Natural killer cell (primary cell): ENCODE measurements around the gene STAT4. TPM values are rescaled to one million over a fixed set of nuclear protein-coding genes. Genes with fewer than 3 reads are reported as not detected.

ENCODE experiments used
- ATAC-seq, 3 donors: fragments of 150-1000 bp in 2 of 3; fragments of 200-7000 bp in 1 of 3; cut with Tn5 transposase; 1 replicate in 1 of 3; 2 replicates in 2 of 3; pipeline ENCODE4 v1.10.0; 2021; ENCODE audit warnings: mild to moderate bottlenecking in 2 of 3, moderate library complexity in 2 of 3
- DNase-seq, 2 donors: peaks; one replicate each; pipeline versions ENCODE4 v3.0.0 to v3.0.0-alpha.2; 2013 to 2021; ENCODE audit warnings: mixed read lengths in 1 of 2
- H3K27ac ChIP-seq: one replicate; pipeline ENCODE4 v1.5.1; 2013; ENCODE audit warnings: mild to moderate bottlenecking, low read length
- H3K27me3 ChIP-seq: one replicate; pipeline ENCODE4 v1.6.1; 2013; ENCODE audit warnings: low read length; ENCODE audit not compliant: control insufficient read depth, insufficient read depth
- H3K36me3 ChIP-seq: one replicate; pipeline ENCODE4 v1.6.1; 2013; ENCODE audit warnings: low read length; ENCODE audit not compliant: control insufficient read depth, insufficient read depth
- H3K4me1 ChIP-seq: one replicate; pipeline ENCODE4 v1.6.1; 2013; ENCODE audit warnings: low read length; ENCODE audit not compliant: control insufficient read depth, insufficient read depth
- H3K4me3 ChIP-seq: one replicate; pipeline ENCODE4 v1.5.1; 2013; ENCODE audit warnings: low read length
- H3K9me3 ChIP-seq: one replicate; pipeline ENCODE4 v1.6.1; 2013; ENCODE audit warnings: low read length; ENCODE audit not compliant: control insufficient read depth, insufficient read depth
- H3K27ac Mint-ChIP-seq, 2 donors: one replicate each; pipeline ENCODE4 v1.8.0; 2022; ENCODE audit warnings: mild to moderate bottlenecking in 2 of 2, mixed read lengths in 2 of 2, moderate library complexity in 1 of 2
- H3K27me3 Mint-ChIP-seq, 2 donors: one replicate each; pipeline ENCODE4 v1.8.0; 2022; ENCODE audit warnings: low read depth in 2 of 2, mixed read lengths in 2 of 2
- H3K36me3 Mint-ChIP-seq: one replicate; pipeline ENCODE4 v1.8.0; 2022; ENCODE audit warnings: mixed read lengths
- H3K4me1 Mint-ChIP-seq, 2 donors: one replicate each; pipeline ENCODE4 v1.8.0; 2022; ENCODE audit warnings: mixed read lengths in 2 of 2
- H3K4me3 Mint-ChIP-seq: one replicate; pipeline ENCODE4 v1.8.0; 2022; ENCODE audit warnings: mild to moderate bottlenecking, moderate library complexity, mixed read lengths
- H3K9me3 Mint-ChIP-seq, 2 donors: one replicate each; pipeline ENCODE4 v1.8.0; 2022; ENCODE audit warnings: mixed read lengths in 2 of 2
- WGBS: methylation state at CpG from one replicate; pipeline ENCODE4 v1.1.7; 2013; ENCODE audit warnings: missing lambda C conversion rate; ENCODE audit not compliant: insufficient coverage; 5-methylcytosine and 5-hydroxymethylcytosine counted together
- intact Hi-C: fragments of 100-400 bp; cut with micrococcal nuclease; formaldehyde crosslinking; loops from one replicate; pipeline ENCODE4 v1.14.2; 2022
- total RNA-seq, 4 donors: library from RNA; stranded (reverse); fragments of 120-200 nt in 1 of 4; gene quantifications; one replicate each; pipeline versions ENCODE4 v1.2.3 to v1.2.4, GENCODE V29; 2013 to 2022
- TF ChIP-seq, protein P1 (sequence below): fragments of 200-600 bp; IDR thresholded peaks from one replicate; pipeline ENCODE4 v1.8.0; 2022; ENCODE audit warnings: antibody characterized with exemption

The STAT4 gene
- total RNA-seq, 3 donors from 2014 or later (not counting 1 experiment from before 2014, with no cell fraction given), result 264 to 339 (median 304) TPM

- Histone ChIP-seq H3K27me3 (no peaks in the 10 kb centered on the region), H3K9me3 (no peaks in the 10 kb centered on the region), H3K4me3 (peak overlapping the region; percentile 73), H3K36me3 (peaks cover 18% of the 10 kb centered on the region), H3K4me1 (peaks cover 39% of the 10 kb centered on the region), H3K27ac (peak overlapping the region; percentile 97)
- Mint-ChIP-seq H3K4me3 (no peak overlapping the region), H3K27ac (no peak overlapping the region), H3K4me1 (peaks cover 5 to 11% of the 10 kb centered on the region in 2 donors), H3K27me3 (no peaks in the 10 kb centered on the region), H3K36me3 (peaks cover 6% of the 10 kb centered on the region), H3K9me3 (no peaks in the 10 kb centered on the region)
- DNase-seq (no peak), ATAC-seq (no peak)
- TF ChIP-seq, protein P1, sequence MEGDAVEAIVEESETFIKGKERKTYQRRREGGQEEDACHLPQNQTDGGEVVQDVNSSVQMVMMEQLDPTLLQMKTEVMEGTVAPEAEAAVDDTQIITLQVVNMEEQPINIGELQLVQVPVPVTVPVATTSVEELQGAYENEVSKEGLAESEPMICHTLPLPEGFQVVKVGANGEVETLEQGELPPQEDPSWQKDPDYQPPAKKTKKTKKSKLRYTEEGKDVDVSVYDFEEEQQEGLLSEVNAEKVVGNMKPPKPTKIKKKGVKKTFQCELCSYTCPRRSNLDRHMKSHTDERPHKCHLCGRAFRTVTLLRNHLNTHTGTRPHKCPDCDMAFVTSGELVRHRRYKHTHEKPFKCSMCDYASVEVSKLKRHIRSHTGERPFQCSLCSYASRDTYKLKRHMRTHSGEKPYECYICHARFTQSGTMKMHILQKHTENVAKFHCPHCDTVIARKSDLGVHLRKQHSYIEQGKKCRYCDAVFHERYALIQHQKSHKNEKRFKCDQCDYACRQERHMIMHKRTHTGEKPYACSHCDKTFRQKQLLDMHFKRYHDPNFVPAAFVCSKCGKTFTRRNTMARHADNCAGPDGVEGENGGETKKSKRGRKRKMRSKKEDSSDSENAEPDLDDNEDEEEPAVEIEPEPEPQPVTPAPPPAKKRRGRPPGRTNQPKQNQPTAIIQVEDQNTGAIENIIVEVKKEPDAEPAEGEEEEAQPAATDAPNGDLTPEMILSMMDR, result no peak
- WGBS, result under 1% methylated on average over 14 of the region's 14 CpGs
- intact Hi-C loops, result no loop called here
Measured at GRCh38 chr2:191013682-191013931, 137.2 kb downstream of the STAT4 start.

DNA sequence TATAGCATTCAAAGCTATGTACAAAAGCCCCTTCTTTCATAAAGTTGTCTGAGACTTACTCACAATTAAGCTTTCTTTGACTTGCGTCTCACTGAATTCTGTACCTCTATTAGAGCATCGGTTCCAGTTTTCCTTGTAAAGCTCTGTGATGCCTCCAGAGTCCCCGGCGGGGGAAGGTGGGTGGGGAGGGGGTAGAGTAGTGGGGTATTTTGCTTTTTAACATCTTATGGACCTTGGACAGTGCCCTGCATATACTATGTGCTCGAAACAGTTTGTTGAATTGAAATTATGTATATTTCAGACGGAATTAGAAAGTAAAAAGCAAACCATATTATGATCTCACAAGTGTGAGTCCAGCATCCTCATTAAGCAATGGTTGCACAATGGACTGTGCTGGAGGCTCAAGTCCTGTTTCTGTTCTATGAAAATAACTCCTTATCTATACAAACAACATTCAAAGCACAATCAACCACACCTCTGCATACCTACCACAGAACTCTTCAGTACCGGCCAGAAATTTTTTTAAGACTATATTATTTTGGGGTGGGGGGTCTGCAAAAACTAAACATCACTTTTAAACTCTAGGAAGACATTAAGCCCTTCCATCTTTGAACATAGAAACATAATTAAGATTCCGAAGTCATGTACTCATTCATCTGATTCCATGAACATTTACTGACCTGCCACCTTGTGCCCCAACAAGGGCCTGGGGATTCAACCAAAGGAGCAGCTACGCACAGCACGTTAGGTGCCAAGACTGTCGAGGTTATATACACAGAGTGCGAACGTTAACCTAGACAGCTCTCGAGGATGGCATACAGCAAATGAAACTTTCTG, 137.7 kb downstream of the STAT4 start:
- peaks cover 23% of the 10 kb centered on the region for H3K36me3 ChIP-seq
- peaks cover 39% of the 10 kb centered on the region for H3K4me1 ChIP-seq
- Mint-ChIP-seq H3K27ac (no peak overlapping the region), H3K4me1 (peaks cover 5 to 15% of the 10 kb centered on the region in 2 donors), H3K36me3 (peaks cover 6% of the 10 kb centered on the region), H3K9me3 (no peaks in the 10 kb centered on the region), H3K4me3 (no peak overlapping the region), H3K27me3 (no peaks in the 10 kb centered on the region)
- no peaks in the 10 kb centered on the region for H3K9me3 ChIP-seq
- peak overlapping the region; percentile 97 for H3K27ac ChIP-seq
- no peaks in the 10 kb centered on the region for H3K27me3 ChIP-seq
- no peak for DNase-seq
- peak overlapping the region; percentile 73 for H3K4me3 ChIP-seq
- WGBS, result 40% methylated on average over 13 of the region's 14 CpGs
- peak in 2 of 3 donors; percentile 2 to 7 for ATAC-seq
- intact Hi-C loops, result no loop called here
- TF ChIP-seq, protein P1, result no peak

GRCh38 chr2:191012346-191012745, 138.4 kb downstream of the STAT4 start:
- Histone ChIP-seq H3K4me1 (peaks cover 39% of the 10 kb centered on the region), H3K36me3 (peaks cover 30% of the 10 kb centered on the region), H3K4me3 (peak overlapping the region; percentile 73), H3K27me3 (no peaks in the 10 kb centered on the region), H3K27ac (no peak overlapping the region), H3K9me3 (no peaks in the 10 kb centered on the region)
- Mint-ChIP-seq H3K27me3 (no peaks in the 10 kb centered on the region), H3K4me3 (no peak overlapping the region), H3K4me1 (peaks cover 5 to 16% of the 10 kb centered on the region in 2 donors), H3K27ac (no peak overlapping the region), H3K9me3 (no peaks in the 10 kb centered on the region), H3K36me3 (peaks cover 8% of the 10 kb centered on the region)
- intact Hi-C loops, result no loop called here
- 92% methylated on average over 3 of the region's 3 CpGs for WGBS
- DNase-seq (no peak), ATAC-seq (no peak)
- TF ChIP-seq, protein P1, result no peak
